Measurements from ENCODE around the gene HMCN1.

GRCh38 chr1:185921636-185922035 lies 187.4 kb downstream of the HMCN1 start:
- no peak for TF ChIP-seq CTCF (conservative IDR thresholded peaks at IDR 0.05 in 1 of 2, IDR thresholded peaks at IDR 0.05 in 1 of 2; ENCODE audit: low read depth in 1 of 2, low read length in 2 of 2)
- TF ChIP-seq EZH2 (IDR thresholded peaks at IDR 0.05; ENCODE audit: low read length, missing control alignments) = no peak
